Thyroid gland (tissue), 4 donors: ENCODE measurements around the gene ARHGEF9. TPM values are rescaled to one million over a fixed set of nuclear protein-coding genes. Genes with fewer than 3 reads are reported as not detected.

ENCODE experiments used
- DNase-seq, 2 donors: peaks; one replicate each; pipeline ENCODE4 v3.0.0-alpha.2; 2019
- H3K27ac ChIP-seq, 3 donors: fragments of 200-600 bp; sonication (generic); 1 replicate in 2 of 3; 2 replicates in 1 of 3; pipeline ENCODE4 v1.5.1; 2016 to 2019; ENCODE audit warnings: mild to moderate bottlenecking in 1 of 3, moderate library complexity in 1 of 3
- H3K27me3 ChIP-seq: fragments of 200-600 bp; sonication (generic); one replicate; pipeline ENCODE4 v1.5.1; 2019
- H3K36me3 ChIP-seq, 2 donors: fragments of 200-600 bp; sonication (generic); one replicate each; pipeline ENCODE4 v1.5.1; 2016 to 2019
- H3K4me1 ChIP-seq, 2 donors: fragments of 200-600 bp; sonication (generic); one replicate each; pipeline ENCODE4 v1.5.1; 2017 to 2019
- H3K4me3 ChIP-seq, 3 donors: fragments of 200-600 bp; sonication (generic); replicated peaks in 1 of 3; 1 replicate in 2 of 3; 2 replicates in 1 of 3; pipeline ENCODE4 v1.5.1; 2016; ENCODE audit warnings: mild to moderate bottlenecking in 1 of 3
- H3K9me3 ChIP-seq: fragments of 200-600 bp; sonication (generic); one replicate; pipeline ENCODE4 v1.5.1; 2017
- CTCF ChIP-seq, 6 experiments: fragments of 200-600 bp in 3 of 6; fragments of 450-650 bp in 3 of 6; sonication (generic) in 3 of 6; IDR thresholded peaks; one replicate each; pipeline ENCODE4 v1.5.1; 2016 to 2019; ENCODE audit warnings: antibody characterized with exemption in 6 of 6, mild to moderate bottlenecking in 2 of 6, inconsistent platforms in 1 of 6, moderate library complexity in 1 of 6
- POLR2A ChIP-seq, 2 donors: fragments of 450-650 bp; IDR thresholded peaks; one replicate each; pipeline ENCODE4 v1.6.1; 2017; ENCODE audit warnings: antibody characterized with exemption in 2 of 2, mild to moderate bottlenecking in 2 of 2, moderate library complexity in 1 of 2
- WGBS, 2 donors: methylation state at CpG; one replicate each; pipeline ENCODE4 v1.1.5; 2017; 5-methylcytosine and 5-hydroxymethylcytosine counted together
- intact Hi-C: fragments of 100-400 bp; cut with DNase I; formaldehyde crosslinking; loops from one replicate; pipeline ENCODE4 v1.15.1; 2023
- total RNA-seq, 4 donors: library from RNA; depleted of rRNA; stranded (reverse); fragments of >200 nt; gene quantifications; one replicate each; pipeline ENCODE4 v1.2.3, GENCODE V29; 2016

Gene ARHGEF9
- total RNA-seq, 4 donors from 2014 or later: 20.2 to 27.0 (median 25.0) TPM

- Histone ChIP-seq H3K9me3 (no peaks in the 10 kb centered on the region), H3K36me3 (no peaks in the 10 kb centered on the region), H3K4me1 (peaks cover 0 to 3% of the 10 kb centered on the region in 2 donors), H3K4me3 (no peak overlapping the region), H3K27ac (peak overlapping the region in 1 of 3 donors; percentile 89), H3K27me3 (no peaks in the 10 kb centered on the region)
- intact Hi-C loops: no loop called here
- 71 to 78% methylated on average over 1 of the region's 1 CpG for WGBS, 2 donors
- TF ChIP-seq CTCF (IDR thresholded peaks at IDR 0.05): no peak
- no peak for TF ChIP-seq POLR2A (IDR thresholded peaks at IDR 0.05)
- DNase-seq: no peak
Observed at GRCh38 chrX:63755892-63756291, 29.1 kb downstream of the ARHGEF9 start.

GRCh38 chrX:63754860-63755579 is 30.0 kb downstream of the ARHGEF9 start:
- no peaks in the 10 kb centered on the region for H3K9me3 ChIP-seq
- TF ChIP-seq POLR2A (IDR thresholded peaks at IDR 0.05) (peak in 1 of 2 donors; percentile 82), CTCF (IDR thresholded peaks at IDR 0.05) (no peak)
- H3K4me3 ChIP-seq: peak overlapping the region in 2 of 3 donors; percentile 38 to 73
- 0 to 6% methylated on average over 3 to 23 of the region's 44 CpGs for WGBS, 2 donors
- peaks cover 0 to 3% of the 10 kb centered on the region in 2 donors for H3K4me1 ChIP-seq
- H3K27ac ChIP-seq: peak overlapping the region; percentile 66 to 89 (median 80)
- intact Hi-C loops: no loop called here
- peak; percentile 91 to 92 for DNase-seq
- H3K36me3 ChIP-seq: no peaks in the 10 kb centered on the region
- H3K27me3 ChIP-seq: no peaks in the 10 kb centered on the region

GRCh38 chrX:63754136-63754859 is 30.7 kb downstream of the ARHGEF9 start:
- DNase-seq: peak in 1 of 2 donors; percentile 1
- Histone ChIP-seq H3K27me3 (no peaks in the 10 kb centered on the region), H3K4me3 (peak overlapping the region in 2 of 3 donors; percentile 38 to 73), H3K27ac (peak overlapping the region; percentile 66 to 89 (median 80)), H3K4me1 (peaks cover 0 to 3% of the 10 kb centered on the region in 2 donors), H3K9me3 (no peaks in the 10 kb centered on the region), H3K36me3 (no peaks in the 10 kb centered on the region)
- whole genome bisulfite sequencing, 2 donors: 1% methylated on average over 22 to 23 of the region's 25 CpGs
- TF ChIP-seq POLR2A (IDR thresholded peaks at IDR 0.05): no peak
- no peak for TF ChIP-seq CTCF (IDR thresholded peaks at IDR 0.05)
- intact Hi-C loops: no loop called here

- Histone ChIP-seq H3K9me3 (no peaks in the 10 kb centered on the region), H3K36me3 (no peaks in the 10 kb centered on the region), H3K27ac (no peak overlapping the region), H3K27me3 (no peaks in the 10 kb centered on the region), H3K4me1 (peaks cover 9 to 10% of the 10 kb centered on the region in 2 donors), H3K4me3 (no peak overlapping the region)
- DNase-seq: no peak
- intact Hi-C loops: no loop called here
- WGBS, 2 donors: 82 to 88% methylated on average over 2 of the region's 2 CpGs
- TF ChIP-seq CTCF (IDR thresholded peaks at IDR 0.05) (no peak), POLR2A (IDR thresholded peaks at IDR 0.05) (no peak)
Observed at GRCh38 chrX:63751481-63751880, 33.5 kb downstream of the ARHGEF9 start.

GRCh38 chrX:63750811-63751210 is 34.2 kb downstream of the ARHGEF9 start:
- Histone ChIP-seq H3K27ac (no peak overlapping the region), H3K27me3 (no peaks in the 10 kb centered on the region), H3K4me3 (no peak overlapping the region), H3K9me3 (no peaks in the 10 kb centered on the region), H3K4me1 (peaks cover 9 to 10% of the 10 kb centered on the region in 2 donors), H3K36me3 (no peaks in the 10 kb centered on the region)
- intact Hi-C loops: no loop called here
- 66 to 88% methylated on average over 2 to 3 of the region's 3 CpGs for WGBS, 2 donors
- TF ChIP-seq CTCF (IDR thresholded peaks at IDR 0.05) (no peak), POLR2A (IDR thresholded peaks at IDR 0.05) (no peak)
- no peak for DNase-seq
